Measurements from ENCODE around the gene PRPF40A.
"Not testable (repeated sequence)": the region's sequence is repeated elsewhere in the genome, so short reads cannot be mapped to it uniquely, and the experiment has no call there.

Gene PRPF40A

DNA sequence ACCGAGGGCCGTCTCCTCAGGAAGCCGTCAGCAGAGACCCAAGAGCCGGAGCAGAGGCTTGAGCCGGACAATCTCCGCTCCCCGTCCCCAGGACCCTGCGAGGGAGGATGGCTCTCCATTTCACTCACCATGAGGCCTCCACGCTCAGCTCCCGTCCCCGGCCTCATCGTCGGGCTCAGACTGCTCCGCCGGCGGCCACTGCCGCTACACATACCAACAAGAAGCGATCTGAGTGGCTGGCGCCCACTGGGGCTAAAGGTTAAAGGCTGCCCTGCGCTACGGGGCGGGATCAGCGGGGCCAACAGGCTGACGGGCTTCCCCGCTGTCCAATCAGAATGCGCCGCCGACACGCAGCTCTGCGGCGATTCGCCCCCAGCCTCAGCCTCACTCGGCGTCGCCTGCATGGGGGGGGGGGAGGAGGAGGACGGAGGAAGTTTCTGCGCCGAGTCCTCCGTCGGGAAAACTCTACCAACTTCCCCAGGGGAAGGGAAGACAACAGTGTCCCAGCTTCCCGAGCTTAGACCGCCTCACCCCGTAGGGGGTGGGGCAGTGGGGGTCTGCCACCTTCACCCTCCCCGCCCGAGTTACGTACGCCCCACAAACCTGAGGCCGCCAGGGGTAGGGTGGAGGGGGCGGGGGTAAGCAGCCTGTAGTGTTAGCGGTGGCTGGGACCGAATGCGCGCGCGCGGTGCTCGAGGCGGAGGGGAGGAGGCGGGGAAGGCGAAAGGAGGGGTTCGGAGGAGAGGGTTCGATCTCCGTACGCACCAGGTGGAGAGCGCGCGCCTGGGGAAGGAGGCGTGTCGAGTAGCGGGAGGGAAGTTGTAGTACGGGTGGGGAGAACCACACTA, at the start of gene PRPF40A:
Gene PRPF40A, minus strand, starts transcription at position 234 of the 848 bp plus-strand sequence. Its CDS starts 22 bp downstream, at position 212.
- peak; percentile 99 for DNase-seq

DNA sequence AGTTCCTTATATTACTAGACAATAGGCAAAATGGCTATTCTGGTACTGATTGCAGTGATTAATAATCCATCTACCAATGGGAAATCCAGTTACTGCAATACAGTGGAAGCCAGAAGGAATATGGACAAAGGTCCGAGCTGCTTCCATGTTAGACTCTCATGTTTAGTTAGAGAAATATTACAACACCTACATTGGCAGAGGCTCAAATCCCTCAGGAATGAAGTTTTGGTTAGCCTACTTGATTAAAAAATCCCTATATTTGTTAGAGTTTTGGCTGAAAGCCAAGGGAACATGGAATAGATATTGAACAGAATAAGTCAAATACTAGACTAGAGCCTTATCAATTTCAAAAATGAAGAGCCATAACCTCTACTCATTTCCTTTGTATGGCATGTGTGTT, 49.7 kb upstream of the PRPF40A start:
- no peak for DNase-seq

GRCh38 chr2:152763651-152764050, 46.4 kb upstream of the PRPF40A start:
- DNase-seq: no peak

DNA sequence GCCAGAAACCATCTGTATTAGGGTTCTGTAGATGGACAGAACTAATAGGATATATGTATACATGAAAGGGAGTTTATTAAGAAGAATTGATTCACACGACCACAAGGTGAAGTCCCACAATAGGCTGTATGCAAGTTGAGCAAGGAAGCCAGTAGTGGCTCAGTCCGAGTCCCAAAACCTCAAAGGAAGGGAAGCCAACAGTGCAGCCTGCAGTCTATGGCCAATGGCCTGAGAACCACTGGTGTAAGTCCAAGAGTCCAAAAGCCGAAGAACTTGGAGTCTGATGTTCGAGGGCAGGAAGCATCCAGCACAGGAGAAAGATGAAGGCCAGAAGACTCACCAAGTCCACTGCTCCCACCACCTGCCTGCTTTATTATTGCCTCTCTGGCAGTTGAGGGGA, 45.9 kb upstream of the PRPF40A start:
- not testable (repeated sequence) for DNase-seq

GRCh38 chr2:152762202-152762601, 44.9 kb upstream of the PRPF40A start:
- no peak for DNase-seq

GRCh38 chr2:152761214-152761613, 44.0 kb upstream of the PRPF40A start:
- no peak for DNase-seq

- DNase-seq: no peak
These were observed 42.2 kb upstream of the PRPF40A start for GRCh38 chr2:152759290-152760072.

- DNase-seq: peak; percentile 26
These were observed 37.8 kb upstream of the PRPF40A start for GRCh38 chr2:152755029-152755428.

GRCh38 chr2:152747751-152748150, 30.5 kb upstream of the PRPF40A start:
- DNase-seq: not testable (repeated sequence)

GRCh38 chr2:152743002-152743401, 25.7 kb upstream of the PRPF40A start:
- DNase-seq: no peak

- no peak for DNase-seq
These were observed 23.6 kb upstream of the PRPF40A start for GRCh38 chr2:152740743-152741328.

DNA sequence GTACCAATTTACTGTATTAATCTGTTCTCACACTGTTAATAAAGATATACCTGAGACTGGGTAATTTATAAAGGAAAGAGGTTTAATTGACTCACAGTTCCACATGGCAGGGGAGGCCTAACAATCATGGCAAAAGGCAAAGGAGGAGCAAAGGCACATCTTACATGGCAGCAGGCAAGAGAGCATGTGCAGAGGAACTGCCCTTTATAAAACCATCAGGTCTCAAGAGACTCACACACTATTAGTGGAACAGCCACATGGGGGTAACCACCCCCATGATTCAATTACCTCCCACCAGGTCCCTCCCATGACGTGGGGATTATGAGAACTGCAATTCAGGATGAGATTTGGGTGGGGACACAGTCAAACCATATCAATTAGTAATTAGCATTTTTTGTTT, 22.4 kb upstream of the PRPF40A start:
- DNase-seq: not testable (repeated sequence)

DNA sequence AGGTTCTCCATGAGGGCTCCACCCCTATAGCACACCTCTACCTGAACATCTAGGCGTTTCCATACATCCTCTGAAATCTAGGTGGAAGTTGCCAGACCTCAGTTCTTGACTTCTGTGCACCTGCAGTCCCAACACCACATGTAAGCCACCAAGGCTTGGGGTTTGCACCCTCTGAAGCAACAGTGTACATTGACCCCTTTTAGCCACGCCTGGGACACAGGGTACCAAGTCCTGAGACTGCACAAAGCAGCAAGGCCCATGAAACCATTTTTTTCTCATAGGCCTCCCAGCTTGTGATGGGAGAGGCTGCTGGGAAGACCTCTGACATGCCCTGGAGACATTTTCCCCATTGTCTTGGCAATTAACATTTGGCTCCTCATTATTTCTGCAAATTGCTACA, 21.2 kb upstream of the PRPF40A start:
- no peak for DNase-seq

DNA sequence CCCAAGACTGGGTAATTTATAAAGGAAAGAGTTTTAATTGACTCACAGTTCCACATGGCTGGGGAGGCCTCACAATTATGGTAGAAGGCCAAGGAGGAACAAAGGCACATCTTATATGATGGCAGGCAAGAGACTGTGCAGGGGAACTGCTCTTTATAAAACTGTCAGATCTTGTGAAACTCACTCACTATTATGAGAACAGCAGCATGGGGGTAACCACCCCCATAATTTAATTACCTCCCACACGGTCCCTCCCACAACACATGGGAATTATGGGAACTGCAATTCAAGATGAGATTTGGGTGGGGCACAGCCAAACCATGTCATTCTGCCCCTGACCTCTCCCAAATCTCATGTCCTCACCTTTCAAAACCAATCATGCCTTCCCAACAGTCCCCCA, 20.2 kb upstream of the PRPF40A start:
- not testable (repeated sequence) for DNase-seq

DNA sequence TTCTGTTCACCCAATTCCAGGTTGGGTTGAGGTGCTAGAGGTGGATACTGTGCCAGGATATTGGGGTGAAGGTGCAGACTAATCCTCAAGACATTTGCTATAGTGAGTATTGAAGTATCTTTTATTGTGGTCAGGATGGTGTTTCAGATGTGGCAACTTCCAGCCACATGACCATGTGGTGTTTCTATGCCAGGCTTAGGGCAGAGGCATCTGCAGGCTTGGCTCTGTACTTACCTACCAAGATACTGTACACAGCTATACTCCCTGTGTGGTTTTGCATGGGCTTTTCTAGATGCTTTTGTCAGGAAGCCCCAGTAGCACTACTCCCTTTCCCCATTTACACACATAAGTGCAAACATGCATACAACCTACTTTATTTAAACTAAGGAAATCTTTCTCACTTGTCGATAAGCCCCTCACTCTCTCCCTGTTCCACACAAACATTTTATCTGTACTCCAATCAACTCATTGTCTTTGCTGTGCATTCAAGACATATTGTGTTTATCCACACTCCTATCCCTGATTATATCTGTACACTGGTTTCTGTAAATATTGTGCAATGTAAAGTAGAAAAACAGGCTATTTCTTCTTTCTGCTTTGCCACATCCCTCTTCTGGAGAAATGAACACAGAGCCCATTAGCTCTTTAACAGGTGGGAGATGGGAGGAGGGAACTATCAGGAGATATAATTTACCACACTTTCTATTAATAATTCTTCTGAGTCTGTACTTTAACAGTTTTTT, 13.5 kb upstream of the PRPF40A start:
- peak; percentile 8 for DNase-seq

DNA sequence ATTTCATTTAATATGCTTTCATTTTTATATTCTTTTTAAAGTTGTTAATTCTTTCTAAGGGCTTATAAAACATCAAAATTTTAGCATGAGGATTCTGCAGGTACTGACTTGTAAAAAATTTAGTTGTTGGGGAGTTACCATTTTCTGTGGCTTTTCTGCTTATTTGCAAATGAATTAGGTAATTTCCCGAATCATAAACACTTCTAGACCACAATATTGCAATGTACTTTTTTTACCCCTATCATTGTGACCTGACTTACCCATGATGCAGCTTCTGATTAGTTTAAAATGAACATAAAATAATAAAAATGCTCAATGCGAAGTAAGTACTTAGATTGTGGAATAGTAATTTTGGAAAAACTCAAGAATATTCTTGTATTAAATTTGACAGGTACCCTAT, 12.6 kb upstream of the PRPF40A start:
- DNase-seq: no peak

- DNase-seq: no peak
These were observed 6.7 kb upstream of the PRPF40A start for GRCh38 chr2:152723918-152724317.

- DNase-seq: not testable (repeated sequence)
These were observed 5.4 kb upstream of the PRPF40A start for GRCh38 chr2:152722639-152723038.

DNA sequence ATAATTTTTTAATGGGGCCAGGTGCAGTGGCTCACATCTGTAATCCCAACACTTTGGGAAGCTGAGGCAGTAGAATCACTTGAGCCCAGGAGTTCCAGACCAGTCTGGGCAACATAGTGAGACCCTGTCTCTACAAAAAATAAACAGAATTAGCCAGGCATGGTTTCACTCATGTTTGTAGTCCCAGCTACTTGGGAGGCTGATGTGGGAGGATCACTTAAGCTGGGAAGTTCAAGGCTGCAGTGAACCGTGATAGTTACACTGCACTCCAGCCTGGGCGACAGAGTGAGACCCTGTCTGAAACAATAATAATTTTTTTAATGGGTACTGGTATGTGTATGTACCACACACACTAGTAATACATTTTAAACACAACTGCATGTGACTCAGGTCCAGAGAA, 3.5 kb upstream of the PRPF40A start:
- DNase-seq: no peak

GRCh38 chr2:152718909-152719645, 1.8 kb upstream of the PRPF40A start:
- DNase-seq: peak; percentile 58

- DNase-seq: peak; percentile 95
These were observed 1.0 kb upstream of the PRPF40A start, which contains the start of gene ARL6IP6 for GRCh38 chr2:152718076-152718908. TSS of gene ARL6IP6 (plus strand) at chr2:152718620. CDS start at chr2:152718625, 5 bp downstream.

All from activated CD4-positive, alpha-beta T cell treated with anti-CD3 and anti-CD28 coated beads for 48 hours (primary cell).